Spleen (tissue), 11 donors: Measurements from ENCODE around the gene RETSAT. TPM values are rescaled to one million over a fixed set of nuclear protein-coding genes. Genes with fewer than 3 reads are reported as not detected.
"Not testable (repeated sequence)": the region's sequence is repeated elsewhere in the genome, so short reads cannot be mapped to it uniquely, and the experiment has no call there.

Experiments used
- DNase-seq: peaks from one replicate; pipeline ENCODE4 v3.0.0-alpha.2; 2020
- H3K27ac ChIP-seq, 8 donors: fragments of 200-600 bp; sonication (generic) in 7 of 8; 1 replicate in 4 of 8; 2 replicates in 4 of 8; pipeline versions ENCODE4 v1.5.0 to v1.8.0; 2016 to 2021; ENCODE audit warnings: inconsistent platforms in 4 of 8, mild to moderate bottlenecking in 4 of 8, moderate library complexity in 1 of 8
- H3K27me3 ChIP-seq, 7 donors: fragments of 200-600 bp; sonication (generic) in 6 of 7; replicated peaks in 1 of 7; 1 replicate in 4 of 7; 2 replicates in 3 of 7; pipeline versions ENCODE4 v1.5.0 to v1.8.0; 2016 to 2021; ENCODE audit warnings: inconsistent platforms in 3 of 7, mild to moderate bottlenecking in 1 of 7
- H3K36me3 ChIP-seq, 6 donors: fragments of 200-600 bp; sonication (generic) in 5 of 6; 1 replicate in 4 of 6; 2 replicates in 2 of 6; pipeline versions ENCODE4 v1.5.0 to v1.8.0; 2016 to 2021; ENCODE audit warnings: inconsistent platforms in 2 of 6
- H3K4me1 ChIP-seq, 6 donors: fragments of 200-600 bp; sonication (generic) in 5 of 6; 1 replicate in 3 of 6; 2 replicates in 3 of 6; pipeline versions ENCODE4 v1.5.0 to v1.8.0; 2016 to 2021; ENCODE audit warnings: inconsistent platforms in 3 of 6
- H3K4me3 ChIP-seq, 8 donors: fragments of 200-600 bp; sonication (generic) in 7 of 8; 1 replicate in 4 of 8; 2 replicates in 4 of 8; pipeline versions ENCODE4 v1.5.0 to v1.8.0; 2016 to 2021; ENCODE audit warnings: inconsistent platforms in 4 of 8, mild to moderate bottlenecking in 4 of 8, moderate library complexity in 2 of 8
- H3K9me3 ChIP-seq, 8 donors: fragments of 200-600 bp; sonication (generic) in 7 of 8; 1 replicate in 4 of 8; 2 replicates in 4 of 8; pipeline versions ENCODE4 v1.5.0 to v1.8.0; 2016 to 2021; ENCODE audit warnings: inconsistent platforms in 4 of 8
- CTCF ChIP-seq, 11 experiments: fragments of 200-600 bp in 7 of 11; fragments of 450-650 bp in 4 of 11; sonication (generic) in 4 of 11; IDR thresholded peaks in 8 of 11; conservative IDR thresholded peaks in 3 of 11; 1 replicate in 7 of 11; 2 replicates in 4 of 11; pipeline versions ENCODE4 v1.4.0 to v1.8.0; 2016 to 2021; ENCODE audit warnings: antibody characterized with exemption in 11 of 11, inconsistent platforms in 4 of 11, mild to moderate bottlenecking in 1 of 11
- POLR2A ChIP-seq, 3 donors: fragments of 450-650 bp; IDR thresholded peaks; one replicate each; pipeline ENCODE4 v1.5.1; 2017; ENCODE audit warnings: antibody characterized with exemption in 3 of 3, mild to moderate bottlenecking in 1 of 3
- POLR2AphosphoS5 ChIP-seq, 3 donors: sonication (generic); formaldehyde crosslinking; IDR thresholded peaks; one replicate each; pipeline ENCODE4 v1.5.1; 2017; ENCODE audit warnings: antibody characterized with exemption in 3 of 3
- WGBS, 5 donors: extraction: QIAGEN DNeasy Blood & Tissue Kit in 3 of 5; methylation state at CpG; one replicate each; pipeline versions ENCODE4 v1.1.5 to v1.1.7; 2013 to 2018; 5-methylcytosine and 5-hydroxymethylcytosine counted together
- intact Hi-C: fragments of 100-400 bp; cut with DNase I; formaldehyde crosslinking; loops from one replicate; pipeline ENCODE4 v1.15.0; 2023; ENCODE audit warnings: low total_unique reads
- polyA plus RNA-seq, 3 donors: library from polyadenylated mRNA; stranded (reverse); fragments of 200-250 nt; gene quantifications; one replicate each; pipeline ENCODE4 v1.2.1, GENCODE V29; 2013
- total RNA-seq, 7 donors: library from RNA; depleted of rRNA in 3 of 7; stranded (reverse); fragments of >200 nt in 3 of 7; fragmentation: NEBNext Ultra II Directional in 4 of 7; extraction: Animal tissue kit (Norgen Biotek cat#: 25700) in 4 of 7; gene quantifications; one replicate each; pipeline versions ENCODE4 v1.1.0 to v1.2.1, GENCODE V29; 2016 to 2021
- donor health status: healthy with polysubstance abuse.
- donor health status: DM: no; HTN: no; CAD: no; lungs with moderate emphysema.
- donor health status: DM: no; HTN: no; CAD: no.
- donor health status: Bipolar disorder and iron deficiency.
- donor health status: healthy.
- donor health status: DM: no; HTN: no; CAD: no.
- donor health status: DM: yes; HTN: yes; CAD: no.

The RETSAT gene
- total and polyA plus RNA-seq, 10 donors: 6.3 to 35.7 (median 21.1) TPM

DNA sequence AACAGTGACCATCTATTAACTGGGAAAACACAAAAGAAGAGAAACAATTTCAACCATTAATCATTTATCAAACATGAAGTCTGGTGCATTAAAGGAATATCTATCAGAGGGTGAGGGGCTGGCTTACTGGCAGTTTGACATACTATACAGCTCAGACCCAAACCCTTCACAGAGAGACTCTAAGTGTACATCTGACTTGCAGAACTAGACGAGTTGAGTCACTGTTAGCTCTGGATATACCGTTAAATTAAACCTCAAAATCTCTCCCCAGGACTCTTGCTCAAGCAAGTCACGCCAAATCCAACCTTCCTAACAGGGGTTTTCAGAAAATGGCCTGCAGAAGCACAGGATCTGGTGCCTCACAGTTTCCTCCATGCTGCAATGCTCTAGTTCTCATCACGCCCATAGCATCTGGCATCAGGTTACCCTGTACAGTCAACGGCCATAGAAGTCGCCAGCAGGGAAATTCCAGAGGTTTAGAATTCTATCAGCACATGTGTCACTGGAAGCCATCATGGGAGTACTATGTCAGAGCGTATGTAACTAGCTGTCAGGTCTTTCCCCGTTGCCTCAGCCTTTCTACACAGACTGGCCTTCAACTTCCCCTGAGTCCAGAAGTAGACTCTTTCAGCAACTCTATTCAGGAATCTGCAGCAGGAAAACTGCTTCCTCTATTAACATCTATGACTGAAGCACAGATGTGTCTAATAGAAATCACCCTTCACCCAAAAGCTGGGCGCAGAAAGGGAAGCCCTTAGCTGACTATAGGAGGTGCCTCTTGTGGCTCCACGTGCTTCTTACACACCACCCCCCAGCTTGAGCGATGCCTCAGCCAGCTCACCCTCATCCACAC, 35.9 kb downstream of the RETSAT start:
- DNase-seq: no peak
- H3K27ac ChIP-seq: peak overlapping the region in 2 of 8 donors; percentile 45 to 63
- intact Hi-C loops: no loop called here

GRCh38 chr2:85315921-85316320, 38.4 kb downstream of the RETSAT start:
- intact Hi-C loops, H3K27ac ChIP-seq, H3K4me3 ChIP-seq, DNase-seq, H3K9me3 ChIP-seq, H3K27me3 ChIP-seq: not testable (repeated sequence)
- peaks cover 18 to 44% (median 32%) of the 10 kb centered on the region in 6 donors for H3K4me1 ChIP-seq
- TF ChIP-seq POLR2AphosphoS5 (IDR thresholded peaks at IDR 0.05): peak in 1 of 3 donors; percentile 53
- WGBS, 5 donors: 30 to 82% (median 73%) methylated on average over 2 to 5 of the region's 5 CpGs; no CpG with 5 or more reads in 1 of the 5 donors
- peaks cover 0 to 90% (median 65%) of the 10 kb centered on the region in 6 donors for H3K36me3 ChIP-seq

More for the DNA sequence above, 35.9 kb downstream of the RETSAT start:
- Histone ChIP-seq H3K27me3 (no peaks in the 10 kb centered on the region), H3K4me3 (no peak overlapping the region), H3K4me1 (peaks cover 40 to 68% (median 57%) of the 10 kb centered on the region in 6 donors), H3K36me3 (peaks cover 0 to 100% (median 88%) of the 10 kb centered on the region in 6 donors), H3K9me3 (no peaks in the 10 kb centered on the region)
- no peak for TF ChIP-seq POLR2AphosphoS5 (IDR thresholded peaks at IDR 0.05)
- TF ChIP-seq CTCF (IDR thresholded peaks at IDR 0.05 in 8 of 11, conservative IDR thresholded peaks at IDR 0.05 in 3 of 11): no peak
- TF ChIP-seq POLR2A (IDR thresholded peaks at IDR 0.05): no peak
- 33 to 60% (median 44%) methylated on average over 11 of the region's 11 CpGs for WGBS, 5 donors

GRCh38 chr2:85314884-85315242, 39.5 kb downstream of the RETSAT start:
- no peak overlapping the region for H3K4me3 ChIP-seq
- DNase-seq: no peak
- intact Hi-C loops: no loop called here
- WGBS, 5 donors: 77 to 94% (median 90%) methylated on average over 6 to 10 of the region's 10 CpGs
- H3K36me3 ChIP-seq: peaks cover 0 to 85% (median 55%) of the 10 kb centered on the region in 6 donors
- no peaks in the 10 kb centered on the region for H3K9me3 ChIP-seq
- no peaks in the 10 kb centered on the region for H3K27me3 ChIP-seq
- TF ChIP-seq POLR2A (IDR thresholded peaks at IDR 0.05) (no peak), POLR2AphosphoS5 (IDR thresholded peaks at IDR 0.05) (peak in 2 of 3 donors; percentile 20 to 59), CTCF (IDR thresholded peaks at IDR 0.05 in 8 of 11, conservative IDR thresholded peaks at IDR 0.05 in 3 of 11) (no peak)
- no peak overlapping the region for H3K27ac ChIP-seq
- H3K4me1 ChIP-seq: peaks cover 21 to 44% (median 29%) of the 10 kb centered on the region in 6 donors

GRCh38 chr2:85312404-85312803, 41.9 kb downstream of the RETSAT start:
- no peak for DNase-seq

GRCh38 chr2:85310330-85310729, 44.0 kb downstream of the RETSAT start:
- Histone ChIP-seq H3K9me3 (no peaks in the 10 kb centered on the region), H3K27me3 (no peaks in the 10 kb centered on the region), H3K27ac (peak overlapping the region; percentile 16 to 83 (median 64)), H3K4me1 (peaks cover 19 to 57% (median 40%) of the 10 kb centered on the region in 6 donors), H3K4me3 (peak overlapping the region in 1 of 8 donors; percentile 49), H3K36me3 (peaks cover 0 to 68% (median 19%) of the 10 kb centered on the region in 6 donors)
- no peak for TF ChIP-seq POLR2AphosphoS5 (IDR thresholded peaks at IDR 0.05)
- no peak for TF ChIP-seq CTCF (IDR thresholded peaks at IDR 0.05 in 8 of 11, conservative IDR thresholded peaks at IDR 0.05 in 3 of 11)
- TF ChIP-seq POLR2A (IDR thresholded peaks at IDR 0.05): no peak
- 75 to 83% (median 77%) methylated on average over 3 of the region's 3 CpGs for WGBS, 5 donors
- intact Hi-C loops: no loop called here
- no peak for DNase-seq

More at GRCh38 chr2:85312404-85312803, 41.9 kb downstream of the RETSAT start:
- TF ChIP-seq POLR2A (IDR thresholded peaks at IDR 0.05) (no peak), POLR2AphosphoS5 (IDR thresholded peaks at IDR 0.05) (peak in 1 of 3 donors; percentile 5)
- H3K4me1 ChIP-seq: peaks cover 19 to 44% (median 35%) of the 10 kb centered on the region in 6 donors
- no peaks in the 10 kb centered on the region for H3K9me3 ChIP-seq
- H3K36me3 ChIP-seq: peaks cover 0 to 68% (median 40%) of the 10 kb centered on the region in 6 donors
- intact Hi-C loops: no loop called here
- H3K4me3 ChIP-seq: no peak overlapping the region
- no peak overlapping the region for H3K27ac ChIP-seq
- H3K27me3 ChIP-seq: no peaks in the 10 kb centered on the region
- WGBS, 5 donors: 88 to 93% (median 89%) methylated on average over 7 of the region's 7 CpGs
